ENCODE measurements around the gene GRIK1. TPM values are rescaled to one million over a fixed set of nuclear protein-coding genes. Genes with fewer than 3 reads are reported as not detected.

GRIK1 gene
- total and polyA plus RNA-seq, 5 donors = not detected

DNA sequence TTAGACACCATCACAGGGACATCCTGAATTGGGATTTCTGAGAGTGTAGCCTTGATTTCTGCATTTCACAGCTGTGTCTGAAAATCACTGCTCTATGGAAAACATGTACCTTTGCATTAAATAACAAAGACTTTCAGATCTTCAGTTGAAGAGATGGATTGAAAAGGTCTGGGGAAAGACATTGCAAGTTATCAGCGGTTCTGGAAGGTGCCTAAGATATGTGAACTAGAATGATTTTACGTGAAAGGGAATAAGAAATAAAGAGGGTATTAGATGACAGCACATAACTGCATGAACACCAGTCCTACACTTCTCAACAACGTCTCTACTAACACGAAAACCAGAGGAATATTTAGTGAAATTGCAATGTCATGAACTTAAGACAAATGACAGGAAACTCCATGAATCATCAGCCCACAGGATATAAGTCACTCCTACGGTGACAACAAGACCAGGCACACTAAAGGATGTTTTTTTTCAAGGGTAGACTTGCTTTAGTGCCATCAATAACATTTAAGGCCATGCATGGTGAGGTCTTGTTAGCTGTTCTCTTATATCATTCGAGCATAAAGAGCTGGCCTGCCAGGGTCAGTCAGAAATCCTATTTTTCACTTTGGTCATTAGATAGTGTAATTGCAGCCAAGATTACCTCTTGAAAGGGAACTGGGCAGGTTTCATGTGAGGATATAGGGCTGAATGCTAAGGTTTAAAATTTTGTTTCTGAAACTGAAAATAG, 283.1 kb downstream of the GRIK1 start:
- Histone ChIP-seq H3K27ac (ENCODE audit: low read length) (no peak overlapping the region), H3K9me3 (ENCODE audit: control insufficient read depth, low read length) (no peaks in the 10 kb centered on the region), H3K27me3 (ENCODE audit: control insufficient read depth, insufficient read depth) (no peaks in the 10 kb centered on the region), H3K4me1 (ENCODE audit: control insufficient read depth, insufficient read depth, low read length) (no peaks in the 10 kb centered on the region), H3K4me3 (ENCODE audit: low read length) (no peak overlapping the region)
- 40% methylated on average over 6 of the region's 6 CpGs for WGBS
- ATAC-seq (peak in 1 of 2 donors; percentile 94), DNase-seq (no peak)
- intact Hi-C loops (cut with DNase I) = no loop called here

DNA sequence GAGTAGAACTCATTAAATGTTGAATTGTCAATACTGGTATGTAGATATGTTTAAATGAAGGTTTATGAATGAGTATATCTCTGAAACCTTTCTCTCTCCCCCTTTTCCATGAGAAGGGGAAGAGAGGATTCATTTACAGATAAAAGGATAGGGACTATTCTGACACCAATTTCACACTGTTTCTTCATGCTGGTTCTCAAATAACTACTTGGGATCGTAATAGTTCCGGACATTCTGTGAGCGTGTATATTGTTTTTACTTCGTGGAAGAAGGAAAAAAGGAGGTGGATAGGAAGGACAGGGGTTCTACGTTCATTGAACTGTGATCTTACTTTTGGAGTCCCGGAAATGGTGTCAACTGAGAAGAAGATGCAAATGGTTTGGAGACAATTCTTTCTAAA, 284.2 kb downstream of the GRIK1 start:
- intact Hi-C loops (cut with DNase I) = no loop called here
- H3K4me3 ChIP-seq (ENCODE audit: low read length) = no peak overlapping the region
- no peak overlapping the region for H3K27ac ChIP-seq (ENCODE audit: low read length)
- WGBS = 97% methylated on average over 6 of the region's 6 CpGs
- H3K9me3 ChIP-seq (ENCODE audit: control insufficient read depth, low read length) = no peaks in the 10 kb centered on the region
- no peaks in the 10 kb centered on the region for H3K4me1 ChIP-seq (ENCODE audit: control insufficient read depth, insufficient read depth, low read length)
- ATAC-seq (no peak), DNase-seq (no peak)
- H3K27me3 ChIP-seq (ENCODE audit: control insufficient read depth, insufficient read depth) = no peaks in the 10 kb centered on the region

DNA sequence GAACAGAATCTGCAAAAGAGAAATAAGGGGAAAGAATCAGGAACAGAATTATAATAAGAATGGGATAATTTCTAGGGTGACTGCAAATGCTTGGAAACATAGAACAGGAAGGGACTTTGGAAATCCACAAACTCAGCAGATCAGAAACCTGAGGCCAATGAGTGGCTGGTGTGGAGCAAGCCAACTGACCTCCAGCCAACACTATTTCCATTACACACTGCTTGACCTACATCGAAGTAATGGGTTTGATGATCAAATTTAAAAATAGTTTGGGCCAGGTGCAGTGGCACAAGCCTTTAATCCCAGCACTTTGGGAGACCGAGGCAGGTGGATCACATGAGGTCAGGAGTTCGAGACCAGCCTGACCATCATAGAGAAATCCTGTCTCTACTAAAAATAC, 284.9 kb downstream of the GRIK1 start:
- 89% methylated on average over 3 of the region's 3 CpGs for WGBS
- no peaks in the 10 kb centered on the region for H3K9me3 ChIP-seq (ENCODE audit: control insufficient read depth, low read length)
- H3K27ac ChIP-seq (ENCODE audit: low read length) = no peak overlapping the region
- DNase-seq (no peak), ATAC-seq (no peak)
- no peaks in the 10 kb centered on the region for H3K4me1 ChIP-seq (ENCODE audit: control insufficient read depth, insufficient read depth, low read length)
- H3K27me3 ChIP-seq (ENCODE audit: control insufficient read depth, insufficient read depth) = no peaks in the 10 kb centered on the region
- intact Hi-C loops (cut with DNase I) = no loop called here
- H3K4me3 ChIP-seq (ENCODE audit: low read length) = no peak overlapping the region

DNA sequence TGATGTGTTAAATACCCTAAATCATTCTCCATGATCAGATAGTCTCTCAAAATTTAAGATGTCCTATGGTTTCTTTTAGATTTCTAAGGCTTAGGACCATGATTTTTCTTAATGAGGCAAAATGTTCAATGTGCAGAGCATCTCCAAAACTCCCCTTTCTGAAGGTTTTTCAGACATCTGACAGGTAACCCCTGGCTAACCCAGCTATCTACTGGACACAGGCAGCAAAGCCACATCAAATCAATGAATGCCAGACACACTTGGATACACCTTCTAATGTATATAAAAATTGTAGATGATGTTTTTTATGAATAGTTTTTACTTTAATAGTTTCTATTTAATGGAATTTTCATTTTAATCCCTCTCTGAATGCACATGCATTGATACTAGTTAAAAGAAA, 285.6 kb downstream of the GRIK1 start:
- Histone ChIP-seq H3K4me3 (ENCODE audit: low read length) (no peak overlapping the region), H3K4me1 (ENCODE audit: control insufficient read depth, insufficient read depth, low read length) (no peaks in the 10 kb centered on the region), H3K27me3 (ENCODE audit: control insufficient read depth, insufficient read depth) (no peaks in the 10 kb centered on the region), H3K9me3 (ENCODE audit: control insufficient read depth, low read length) (no peaks in the 10 kb centered on the region), H3K27ac (ENCODE audit: low read length) (no peak overlapping the region)
- DNase-seq (no peak), ATAC-seq (no peak)
- intact Hi-C loops (cut with DNase I) = no loop called here

DNA sequence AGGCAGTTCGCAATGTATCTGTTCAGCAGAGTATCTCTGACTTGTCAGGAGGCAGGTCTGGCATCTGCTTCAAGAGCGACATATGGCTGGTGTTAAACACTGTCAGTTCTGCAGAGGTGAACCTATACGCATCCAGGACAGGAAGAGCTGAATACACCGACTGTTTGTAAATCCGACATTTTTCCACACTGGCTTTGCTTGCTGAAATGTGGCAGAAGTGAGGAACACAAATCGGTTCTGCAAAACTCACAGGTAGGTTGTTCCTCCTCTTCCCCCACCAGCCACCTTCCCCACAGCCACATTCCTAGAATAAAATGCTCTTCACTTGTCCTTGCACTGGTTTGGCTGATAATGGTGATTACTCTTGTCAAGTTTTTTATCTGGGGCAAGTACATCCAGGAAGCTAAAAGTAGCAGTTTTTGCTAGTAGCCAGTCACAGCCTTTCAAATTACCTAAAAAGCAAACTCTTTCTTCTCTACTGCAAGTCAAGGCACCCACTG, 289.2 kb downstream of the GRIK1 start:
- DNase-seq (no peak), ATAC-seq (no peak)
- Histone ChIP-seq H3K27ac (ENCODE audit: low read length) (no peak overlapping the region), H3K9me3 (ENCODE audit: control insufficient read depth, low read length) (no peaks in the 10 kb centered on the region), H3K4me3 (ENCODE audit: low read length) (no peak overlapping the region), H3K4me1 (ENCODE audit: control insufficient read depth, insufficient read depth, low read length) (no peaks in the 10 kb centered on the region), H3K27me3 (ENCODE audit: control insufficient read depth, insufficient read depth) (no peaks in the 10 kb centered on the region)
- 76% methylated on average over 6 of the region's 6 CpGs for WGBS
- intact Hi-C loops (cut with DNase I) = no loop called here

- intact Hi-C loops (cut with DNase I) = no loop called here
Measured at GRCh38 chr21:29649406-29649814, 290.4 kb downstream of the GRIK1 start.

DNA sequence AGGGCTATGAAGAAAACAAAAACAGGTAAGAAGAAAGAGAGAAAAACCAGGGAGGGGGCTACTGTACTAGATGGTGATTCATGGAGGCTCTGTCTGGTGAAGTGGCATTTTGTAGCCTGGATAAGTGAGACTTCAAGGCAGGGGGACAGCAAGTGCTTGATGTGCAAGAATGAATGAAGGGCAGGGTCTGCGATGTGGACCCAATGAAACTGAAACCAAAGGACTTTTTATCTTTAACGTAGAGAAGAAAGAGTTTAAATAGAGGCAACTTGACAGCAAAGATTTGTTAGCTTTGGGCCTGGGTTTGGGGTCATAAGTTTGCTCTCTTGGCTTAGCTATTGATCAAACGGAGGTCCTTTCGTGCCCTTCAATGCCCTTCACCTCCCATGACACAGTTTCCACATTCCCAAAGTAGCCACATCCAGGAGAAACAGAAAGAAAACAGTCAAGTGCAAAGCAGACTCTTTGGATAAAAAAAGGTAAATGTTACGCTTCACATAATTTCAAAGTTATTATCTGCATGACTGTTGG, 291.0 kb downstream of the GRIK1 start:
- no peak for ATAC-seq

More at GRCh38 chr21:29649406-29649814, 290.4 kb downstream of the GRIK1 start:
- Histone ChIP-seq H3K4me1 (ENCODE audit: control insufficient read depth, insufficient read depth, low read length) (no peaks in the 10 kb centered on the region), H3K27ac (ENCODE audit: low read length) (no peak overlapping the region), H3K4me3 (ENCODE audit: low read length) (no peak overlapping the region), H3K9me3 (ENCODE audit: control insufficient read depth, low read length) (no peaks in the 10 kb centered on the region), H3K27me3 (ENCODE audit: control insufficient read depth, insufficient read depth) (no peaks in the 10 kb centered on the region)
- ATAC-seq (no peak), DNase-seq (peak in 1 of 3 donors; percentile 38)
- WGBS = 65% methylated on average over 5 of the region's 5 CpGs

DNA sequence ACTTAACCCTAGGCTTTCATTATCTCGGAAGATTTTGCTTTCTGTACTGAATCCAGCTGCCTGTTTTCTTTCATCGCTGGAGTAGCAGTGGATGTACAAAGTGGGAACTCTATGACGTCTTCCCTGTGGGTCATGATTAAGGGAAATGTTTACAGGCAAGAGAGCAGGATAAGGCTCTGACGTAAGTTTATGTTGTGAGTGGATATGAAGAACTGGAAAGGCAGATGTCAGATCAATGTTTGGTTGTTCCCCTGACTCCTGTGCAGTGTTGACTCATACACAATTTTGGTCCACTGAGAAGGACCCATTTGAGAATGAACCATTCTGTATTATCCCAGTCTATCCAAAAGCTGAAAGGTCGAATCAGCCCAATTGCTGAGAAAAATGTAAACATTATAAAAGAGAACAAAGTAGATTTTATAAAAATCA, 292.4 kb downstream of the GRIK1 start:
- peak in 1 of 2 donors; percentile 52 for ATAC-seq
- Histone ChIP-seq H3K27ac (ENCODE audit: low read length) (no peak overlapping the region), H3K4me1 (ENCODE audit: control insufficient read depth, insufficient read depth, low read length) (no peaks in the 10 kb centered on the region), H3K9me3 (ENCODE audit: control insufficient read depth, low read length) (no peaks in the 10 kb centered on the region), H3K4me3 (ENCODE audit: low read length) (no peak overlapping the region), H3K27me3 (ENCODE audit: control insufficient read depth, insufficient read depth) (no peaks in the 10 kb centered on the region)
- intact Hi-C loops (cut with DNase I) = no loop called here
- WGBS = 56% methylated on average over 5 of the region's 5 CpGs
- DNase-seq = no peak

More for the DNA sequence above, 291.0 kb downstream of the GRIK1 start:
- H3K27ac ChIP-seq (ENCODE audit: low read length) = no peak overlapping the region
- no peaks in the 10 kb centered on the region for H3K27me3 ChIP-seq (ENCODE audit: control insufficient read depth, insufficient read depth)
- WGBS = 90% methylated on average over 5 of the region's 5 CpGs
- H3K4me3 ChIP-seq (ENCODE audit: low read length) = no peak overlapping the region
- intact Hi-C loops (cut with DNase I) = no loop called here
- no peaks in the 10 kb centered on the region for H3K4me1 ChIP-seq (ENCODE audit: control insufficient read depth, insufficient read depth, low read length)
- no peak for DNase-seq
- no peaks in the 10 kb centered on the region for H3K9me3 ChIP-seq (ENCODE audit: control insufficient read depth, low read length)

DNA sequence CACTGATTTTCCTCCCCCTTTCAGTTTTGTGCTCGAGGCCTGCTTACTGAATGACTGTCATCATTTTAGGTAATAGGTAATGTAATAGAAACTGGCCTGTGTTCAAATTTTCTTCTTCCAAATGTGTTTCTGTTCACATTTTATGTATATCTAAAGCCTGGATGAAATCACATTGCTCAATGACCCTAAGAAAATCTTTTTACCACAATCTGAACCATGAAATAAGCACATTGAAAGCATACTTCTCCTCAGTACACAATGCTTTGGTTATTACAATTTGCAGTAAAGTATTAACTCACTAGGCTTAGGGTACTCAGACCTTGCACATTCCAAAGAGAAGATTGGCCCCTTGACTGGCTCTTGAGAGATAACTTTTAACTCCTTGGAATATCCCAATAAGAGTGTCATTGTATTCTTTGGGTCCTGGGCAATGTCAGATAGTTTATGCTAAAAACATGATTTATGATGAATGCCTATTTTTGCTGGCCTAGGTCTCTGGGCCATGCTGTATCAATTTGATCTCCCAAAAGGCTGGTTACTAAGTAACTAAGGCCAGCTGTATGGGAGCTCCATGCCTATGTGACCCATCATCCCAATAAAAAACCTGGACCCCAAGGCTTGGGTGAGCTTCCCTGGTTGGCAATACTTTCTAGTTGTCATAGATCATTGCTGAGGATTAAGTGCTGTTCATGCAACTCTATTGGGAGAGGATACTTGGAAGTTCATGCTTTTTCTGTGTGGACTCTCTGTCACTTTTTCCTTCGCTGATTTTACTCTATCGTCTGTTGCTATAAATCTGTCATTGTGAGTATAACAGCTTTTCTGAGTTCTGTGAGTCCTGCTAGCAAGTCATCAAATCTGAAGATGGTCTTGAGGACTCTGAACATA, 293.9 kb downstream of the GRIK1 start:
- Histone ChIP-seq H3K27ac (ENCODE audit: low read length) (no peak overlapping the region), H3K4me1 (ENCODE audit: control insufficient read depth, insufficient read depth, low read length) (no peaks in the 10 kb centered on the region), H3K27me3 (ENCODE audit: control insufficient read depth, insufficient read depth) (no peaks in the 10 kb centered on the region), H3K9me3 (ENCODE audit: control insufficient read depth, low read length) (no peaks in the 10 kb centered on the region), H3K4me3 (ENCODE audit: low read length) (no peak overlapping the region)
- intact Hi-C loops (cut with DNase I) = no loop called here
- ATAC-seq (no peak), DNase-seq (no peak)
- 95% methylated on average over 3 of the region's 3 CpGs for WGBS

DNA sequence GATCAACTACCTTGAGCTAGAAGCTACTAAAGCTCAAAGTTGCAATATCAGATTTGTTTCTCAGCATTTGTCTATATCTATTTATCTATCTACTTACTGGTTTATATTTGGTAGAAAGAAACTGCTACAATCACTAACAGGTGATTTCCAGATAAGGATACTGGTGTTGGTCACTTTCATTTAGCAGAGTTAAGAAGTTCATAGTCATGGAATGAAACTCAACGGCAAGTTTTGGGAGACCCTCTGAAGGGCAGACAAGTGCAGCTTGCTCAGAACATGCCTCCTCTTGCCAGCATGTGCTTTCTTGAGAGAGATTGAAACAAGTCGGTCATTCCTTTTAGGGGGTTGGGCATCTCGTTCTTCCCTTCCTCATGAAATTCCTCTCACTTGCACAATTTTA, 296.5 kb downstream of the GRIK1 start:
- Histone ChIP-seq H3K4me1 (ENCODE audit: control insufficient read depth, insufficient read depth, low read length) (no peaks in the 10 kb centered on the region), H3K27me3 (ENCODE audit: control insufficient read depth, insufficient read depth) (no peaks in the 10 kb centered on the region), H3K4me3 (ENCODE audit: low read length) (no peak overlapping the region), H3K9me3 (ENCODE audit: control insufficient read depth, low read length) (no peaks in the 10 kb centered on the region), H3K27ac (ENCODE audit: low read length) (no peak overlapping the region)
- ATAC-seq = no peak
- DNase-seq = no peak
- WGBS = 87% methylated on average over 3 of the region's 3 CpGs
- intact Hi-C loops (cut with DNase I) = no loop called here
